Kidney (tissue), 14 donors: ENCODE results near the gene C1orf21. TPM values are rescaled to one million over a fixed set of nuclear protein-coding genes. Genes with fewer than 3 reads are reported as not detected.

Experiments used
- DNase-seq, 5 donors: peaks; one replicate each; pipeline ENCODE4 v3.0.0-alpha.2; 2013 to 2020
- FAIRE-seq: peaks from 2 replicates; lab custom pipeline; 2012; peaks lifted over from hg19 to GRCh38; lab: Jason Lieb, UNC
- H3K27ac ChIP-seq, 2 donors: one replicate each; pipeline ENCODE4 v1.7.0; 2013; ENCODE audit warnings: low read depth in 2 of 2, low read length in 2 of 2, inconsistent platforms in 1 of 2
- H3K27me3 ChIP-seq: one replicate; pipeline ENCODE4 v1.7.1; 2013; ENCODE audit warnings: low read length, inconsistent platforms; ENCODE audit not compliant: control insufficient read depth, insufficient read depth
- H3K36me3 ChIP-seq, 3 donors: one replicate each; pipeline versions ENCODE4 v1.7.0 to v1.7.1; 2013; ENCODE audit warnings: low read length in 3 of 3, control low read depth in 1 of 3, inconsistent platforms in 1 of 3; ENCODE audit not compliant: insufficient read depth in 3 of 3, control insufficient read depth in 2 of 3
- H3K4me1 ChIP-seq, 3 donors: one replicate each; pipeline versions ENCODE4 v1.7.0 to v1.7.1; 2013; ENCODE audit warnings: low read length in 3 of 3, inconsistent platforms in 1 of 3, low read depth in 1 of 3; ENCODE audit not compliant: control insufficient read depth in 2 of 3, insufficient read depth in 2 of 3
- H3K4me3 ChIP-seq, 3 donors: one replicate each; pipeline versions ENCODE4 v1.7.0 to v1.8.1; 2013; ENCODE audit warnings: low read length in 3 of 3, control low read depth in 1 of 3, inconsistent platforms in 1 of 3
- H3K9ac ChIP-seq, 3 donors: one replicate each; pipeline versions ENCODE4 v1.7.0 to v1.7.1; 2013; ENCODE audit warnings: low read length in 3 of 3, control low read depth in 1 of 3, inconsistent platforms in 1 of 3
- H3K9me3 ChIP-seq, 3 donors: one replicate each; pipeline versions ENCODE4 v1.7.0 to v1.7.1; 2013; ENCODE audit warnings: low read length in 3 of 3, control low read depth in 1 of 3, inconsistent platforms in 1 of 3; ENCODE audit not compliant: control insufficient read depth in 2 of 3, insufficient read depth in 1 of 3
- intact Hi-C: fragments of 100-400 bp; cut with DNase I; formaldehyde crosslinking; loops from one replicate; pipeline ENCODE4 v1.11.1; 2022
- polyA plus RNA-seq: library from polyadenylated mRNA; stranded (reverse); fragments of 350-450 nt; fragmentation: Illumina TruSeq; extraction: RNeasy Lipid Tissue Mini Kit (QIAGEN cat#74804); gene quantifications from one replicate; pipeline ENCODE4 v1.2.3, GENCODE V29; 2014; ENCODE audit warnings: low read depth, low replicate concordance; ENCODE audit not compliant: insufficient read depth
- total RNA-seq: library from RNA; stranded (reverse); fragmentation: NEBNext Ultra II Directional; extraction: Animal tissue kit (Norgen Biotek cat#: 25700); gene quantifications from one replicate; pipeline ENCODE4 v1.2.1, GENCODE V29; 2021
- TF ChIP-seq, protein P1 (sequence below): IDR thresholded peaks from 3 replicates; pipeline ENCODE4 v1.5.1; 2012; ENCODE audit warnings: mild to moderate bottlenecking, moderate library complexity, borderline replicate concordance; ENCODE audit not compliant: insufficient read depth; ENCODE audit errors: extremely low read depth
- donor health status: control.
- donor health status: control.
- donor health status: control.
- donor health status: control.
- donor health status: control.
- donor health status: DM: yes; HTN: yes; CAD: no.
- donor health status: Normal renal cell carcinoma (clear cell type).

Gene C1orf21
- total and polyA plus RNA-seq, 2 donors from 2014 or later, result 18.3 to 18.6 TPM

DNA sequence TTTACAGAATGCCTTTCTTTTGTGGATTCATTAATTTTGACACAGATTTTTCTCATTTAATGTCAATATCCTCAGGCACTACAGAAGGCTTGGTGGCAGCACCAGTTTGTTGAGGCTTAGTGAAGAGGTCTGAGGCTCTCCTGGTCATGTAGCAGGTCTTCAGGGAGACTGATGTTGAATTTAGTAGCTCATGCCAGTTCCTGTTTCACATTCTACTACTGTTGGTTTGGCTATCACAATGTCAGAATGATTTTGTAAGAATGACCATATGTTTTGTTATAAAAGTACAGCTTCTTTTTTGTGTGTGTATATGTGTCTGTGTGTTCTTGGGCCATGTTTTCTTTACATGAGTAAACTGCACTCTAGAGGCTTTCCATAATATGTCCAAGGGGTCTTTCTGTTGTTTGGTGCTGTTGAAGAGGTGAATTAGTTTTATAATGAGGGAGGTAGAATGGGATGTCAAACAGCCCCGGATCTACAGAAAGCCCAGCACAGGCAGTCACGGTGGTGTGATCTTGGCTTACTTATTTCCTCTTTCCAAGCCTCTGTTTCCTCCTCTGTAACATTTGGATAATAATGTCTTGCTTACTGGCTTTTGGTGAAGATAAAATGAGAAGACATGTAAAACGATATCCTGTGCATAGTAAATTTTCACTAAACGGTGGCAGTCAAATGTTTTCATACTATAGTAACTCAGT is 32.0 kb downstream of the C1orf21 start:
- no peak overlapping the region for H3K9ac ChIP-seq
- no peak overlapping the region for H3K27ac ChIP-seq
- H3K27me3 ChIP-seq, result no peaks in the 10 kb centered on the region
- H3K36me3 ChIP-seq, result no peaks in the 10 kb centered on the region
- FAIRE-seq, result no peak
- no peaks in the 10 kb centered on the region for H3K9me3 ChIP-seq
- intact Hi-C loops, result no loop called here
- H3K4me1 ChIP-seq, result no peaks in the 10 kb centered on the region
- no peak for DNase-seq
- TF ChIP-seq, protein P1, sequence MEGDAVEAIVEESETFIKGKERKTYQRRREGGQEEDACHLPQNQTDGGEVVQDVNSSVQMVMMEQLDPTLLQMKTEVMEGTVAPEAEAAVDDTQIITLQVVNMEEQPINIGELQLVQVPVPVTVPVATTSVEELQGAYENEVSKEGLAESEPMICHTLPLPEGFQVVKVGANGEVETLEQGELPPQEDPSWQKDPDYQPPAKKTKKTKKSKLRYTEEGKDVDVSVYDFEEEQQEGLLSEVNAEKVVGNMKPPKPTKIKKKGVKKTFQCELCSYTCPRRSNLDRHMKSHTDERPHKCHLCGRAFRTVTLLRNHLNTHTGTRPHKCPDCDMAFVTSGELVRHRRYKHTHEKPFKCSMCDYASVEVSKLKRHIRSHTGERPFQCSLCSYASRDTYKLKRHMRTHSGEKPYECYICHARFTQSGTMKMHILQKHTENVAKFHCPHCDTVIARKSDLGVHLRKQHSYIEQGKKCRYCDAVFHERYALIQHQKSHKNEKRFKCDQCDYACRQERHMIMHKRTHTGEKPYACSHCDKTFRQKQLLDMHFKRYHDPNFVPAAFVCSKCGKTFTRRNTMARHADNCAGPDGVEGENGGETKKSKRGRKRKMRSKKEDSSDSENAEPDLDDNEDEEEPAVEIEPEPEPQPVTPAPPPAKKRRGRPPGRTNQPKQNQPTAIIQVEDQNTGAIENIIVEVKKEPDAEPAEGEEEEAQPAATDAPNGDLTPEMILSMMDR, result no peak
- no peak overlapping the region for H3K4me3 ChIP-seq

DNA sequence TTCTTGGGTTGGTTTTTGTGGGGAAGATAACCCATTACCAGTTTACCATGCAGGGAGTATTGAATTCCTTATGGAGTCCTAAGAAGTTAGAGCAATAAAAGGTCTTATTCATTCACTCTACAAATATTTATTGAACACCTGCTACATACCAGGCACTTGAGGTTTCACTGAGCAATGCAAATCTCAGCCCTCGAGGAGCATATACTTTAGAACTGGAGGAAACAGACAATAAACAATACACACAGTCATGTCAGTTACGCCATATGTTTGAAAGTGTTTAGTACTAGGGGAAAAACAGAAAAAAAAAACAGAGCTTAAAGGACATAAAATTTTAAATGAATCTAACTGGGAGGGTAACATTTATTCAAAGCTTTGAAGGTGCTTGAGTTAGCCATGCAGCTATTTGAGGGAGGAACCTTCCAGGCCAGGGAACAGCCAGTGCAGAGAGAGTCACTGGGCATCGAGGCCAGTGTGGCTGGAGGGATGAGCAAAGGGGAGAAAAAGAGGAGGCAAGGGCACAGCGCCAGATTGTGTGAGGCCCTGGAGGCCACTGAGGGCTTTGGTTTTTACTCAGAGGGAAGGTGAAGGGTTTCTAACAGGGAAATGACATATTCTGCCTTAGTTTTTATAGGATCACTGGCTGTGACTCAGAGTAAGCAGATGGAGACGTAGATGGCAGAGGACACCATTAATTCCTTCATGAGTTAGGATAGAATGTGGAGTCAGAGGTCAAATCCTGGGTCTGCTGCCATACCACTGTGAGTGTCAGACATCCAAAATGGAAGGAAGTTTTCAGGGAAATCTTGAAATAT is 32.7 kb downstream of the C1orf21 start:
- H3K9me3 ChIP-seq, result no peaks in the 10 kb centered on the region
- no peaks in the 10 kb centered on the region for H3K36me3 ChIP-seq
- no peak overlapping the region for H3K27ac ChIP-seq
- intact Hi-C loops, result no loop called here
- no peak overlapping the region for H3K4me3 ChIP-seq
- H3K9ac ChIP-seq, result no peak overlapping the region
- no peaks in the 10 kb centered on the region for H3K27me3 ChIP-seq
- no peak for FAIRE-seq
- no peak for DNase-seq
- H3K4me1 ChIP-seq, result no peaks in the 10 kb centered on the region
- TF ChIP-seq, protein P1, result no peak

DNA sequence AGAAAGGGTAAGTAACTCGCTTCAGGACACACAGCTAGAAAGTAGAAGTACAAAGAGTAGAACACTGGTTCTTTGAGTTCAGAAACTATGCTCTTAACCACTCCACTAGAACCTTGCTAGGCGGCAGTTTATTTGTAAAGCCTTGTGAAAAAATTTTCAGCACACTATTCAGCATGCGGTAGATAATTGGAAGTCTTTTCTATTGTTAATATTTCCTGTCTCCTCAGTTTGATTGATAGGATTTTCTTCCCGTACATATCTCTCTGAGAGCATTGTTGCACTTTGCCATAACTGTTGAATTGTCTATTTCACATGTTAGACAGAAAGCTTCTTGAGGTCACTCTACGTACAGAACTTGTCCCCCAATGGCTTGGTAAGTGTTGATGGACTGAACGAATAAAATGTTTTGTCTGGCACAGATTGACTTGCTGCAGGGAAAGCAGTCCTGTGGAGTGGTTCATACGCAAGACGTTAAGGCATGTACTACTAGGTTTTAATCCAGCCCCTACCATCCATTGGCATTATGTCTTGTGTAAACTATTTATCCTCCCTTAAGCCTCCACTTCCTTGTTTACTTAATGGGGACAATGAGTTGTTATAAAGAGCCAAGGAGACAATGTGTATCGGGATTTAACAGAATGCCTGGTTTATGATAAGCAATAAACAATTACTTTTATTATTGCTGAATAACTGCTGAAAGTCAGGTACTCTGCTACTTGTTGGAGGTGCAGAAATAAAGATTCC is 35.8 kb downstream of the C1orf21 start:
- DNase-seq (no peak), FAIRE-seq (no peak)
- no peaks in the 10 kb centered on the region for H3K27me3 ChIP-seq
- H3K9ac ChIP-seq, result no peak overlapping the region
- no peaks in the 10 kb centered on the region for H3K4me1 ChIP-seq
- H3K27ac ChIP-seq, result no peak overlapping the region
- H3K4me3 ChIP-seq, result no peak overlapping the region
- no peaks in the 10 kb centered on the region for H3K36me3 ChIP-seq
- no peaks in the 10 kb centered on the region for H3K9me3 ChIP-seq
- intact Hi-C loops, result no loop called here
- TF ChIP-seq, protein P1, result no peak
